Adipocyte (in vitro differentiated cells): Measurements from ENCODE around the gene OIT3.

ENCODE experiments used
- DNase-seq: peaks from one replicate; pipeline ENCODE4 v3.0.0-alpha.2; 2015; ENCODE audit warnings: low read depth
- H3K27me3 ChIP-seq: replicated peaks from 2 replicates; pipeline ENCODE4 v1.7.0; 2013; ENCODE audit warnings: mild to moderate bottlenecking, low read length, moderate library complexity; ENCODE audit not compliant: control insufficient read depth, insufficient read depth
- H3K36me3 ChIP-seq: 2 replicates; pipeline ENCODE4 v1.7.0; 2013; ENCODE audit warnings: low read length, mild to moderate bottlenecking, moderate library complexity; ENCODE audit not compliant: control insufficient read depth, insufficient read depth, severe bottlenecking
- H3K4me1 ChIP-seq: 2 replicates; pipeline ENCODE4 v1.7.0; 2013; ENCODE audit warnings: mild to moderate bottlenecking, low read length, moderate library complexity; ENCODE audit not compliant: control insufficient read depth, insufficient read depth
- H3K4me3 ChIP-seq: 2 replicates; pipeline ENCODE4 v1.7.0; 2013; ENCODE audit warnings: mild to moderate bottlenecking, low read length, moderate library complexity
- H3K9ac ChIP-seq: 2 replicates; pipeline ENCODE4 v1.7.0; 2013; ENCODE audit warnings: mild to moderate bottlenecking, low read length, moderate library complexity
- H3K9me3 ChIP-seq: 2 replicates; pipeline ENCODE4 v1.7.0; 2013; ENCODE audit warnings: mild to moderate bottlenecking, low read length, moderate library complexity; ENCODE audit not compliant: control insufficient read depth

OIT3 gene

DNA sequence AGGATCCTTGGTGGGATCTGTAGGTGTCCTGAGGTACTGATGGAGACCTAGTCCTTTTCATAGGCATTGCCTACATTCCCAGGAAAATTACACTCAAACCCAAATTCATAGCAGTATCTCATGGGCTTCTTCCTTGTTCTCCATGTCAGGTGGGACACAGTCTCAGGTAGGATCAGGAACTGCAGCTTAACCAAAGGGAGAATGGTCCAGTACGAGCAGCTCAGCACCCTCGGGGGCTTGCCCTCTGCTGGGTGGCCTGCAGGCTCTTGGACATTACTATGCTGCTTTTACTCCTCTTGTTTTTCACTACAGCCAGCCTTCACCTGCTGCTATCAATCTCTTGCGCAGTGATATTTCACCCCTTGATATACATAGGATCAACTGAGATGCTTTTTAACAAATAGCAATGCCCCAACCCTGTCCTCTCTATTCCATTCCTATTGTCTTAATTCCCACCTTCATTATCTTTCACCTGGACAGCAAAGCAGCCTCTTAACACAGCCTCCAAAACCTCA, 32.5 kb downstream of the OIT3 start:
- no peak overlapping the region for H3K4me3 ChIP-seq
- peaks cover 3% of the 10 kb centered on the region for H3K9me3 ChIP-seq
- DNase-seq = no peak
- no peak overlapping the region for H3K9ac ChIP-seq
- H3K27me3 ChIP-seq = no peaks in the 10 kb centered on the region
- H3K4me1 ChIP-seq = peaks cover 5% of the 10 kb centered on the region
- no peaks in the 10 kb centered on the region for H3K36me3 ChIP-seq

DNA sequence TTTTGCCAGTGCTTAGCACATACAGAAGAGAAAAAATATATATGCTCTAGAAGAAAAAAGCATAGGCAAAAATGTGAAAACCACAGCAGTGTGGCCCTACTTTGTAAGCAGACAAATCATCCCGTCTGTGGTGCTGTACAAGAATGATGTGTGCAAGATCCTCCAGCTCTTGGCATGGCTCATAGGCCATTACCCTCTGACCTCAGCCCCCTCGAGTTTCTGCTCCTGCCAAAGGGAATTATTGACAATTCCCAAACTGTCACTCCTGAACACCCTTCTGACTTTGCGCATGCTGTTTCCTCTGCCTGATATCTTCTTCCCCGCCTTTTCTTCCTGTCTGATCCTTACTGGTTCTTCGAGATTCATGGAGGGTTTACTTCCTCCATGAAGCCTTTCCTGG, 33.9 kb downstream of the OIT3 start:
- Histone ChIP-seq H3K27me3 (no peaks in the 10 kb centered on the region), H3K9me3 (no peaks in the 10 kb centered on the region), H3K4me1 (peaks cover 5% of the 10 kb centered on the region), H3K36me3 (no peaks in the 10 kb centered on the region), H3K4me3 (no peak overlapping the region), H3K9ac (no peak overlapping the region)
- DNase-seq = no peak

DNA sequence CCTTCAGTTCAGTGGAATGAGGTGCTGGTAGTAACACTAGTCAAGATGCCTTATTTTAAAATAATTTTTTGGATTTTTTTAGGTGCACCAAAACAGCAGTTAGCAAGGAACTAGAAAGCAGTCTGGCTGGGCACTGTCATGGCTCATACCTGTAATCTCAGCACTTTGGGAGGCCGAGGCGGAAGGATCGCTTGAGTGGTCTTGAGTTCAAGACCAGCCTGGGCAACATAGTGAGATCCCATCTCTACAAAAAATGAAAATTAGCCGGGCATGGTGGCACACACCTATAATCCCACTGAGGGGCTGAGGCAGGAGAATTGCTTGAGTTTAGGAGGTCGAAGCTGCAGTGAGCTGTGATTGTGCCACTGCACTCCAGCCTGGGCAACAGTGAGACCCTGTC, 35.3 kb downstream of the OIT3 start:
- no peaks in the 10 kb centered on the region for H3K36me3 ChIP-seq
- H3K27me3 ChIP-seq = no peaks in the 10 kb centered on the region
- peaks cover 5% of the 10 kb centered on the region for H3K4me1 ChIP-seq
- DNase-seq = no peak
- no peak overlapping the region for H3K4me3 ChIP-seq
- no peaks in the 10 kb centered on the region for H3K9me3 ChIP-seq
- H3K9ac ChIP-seq = no peak overlapping the region

DNA sequence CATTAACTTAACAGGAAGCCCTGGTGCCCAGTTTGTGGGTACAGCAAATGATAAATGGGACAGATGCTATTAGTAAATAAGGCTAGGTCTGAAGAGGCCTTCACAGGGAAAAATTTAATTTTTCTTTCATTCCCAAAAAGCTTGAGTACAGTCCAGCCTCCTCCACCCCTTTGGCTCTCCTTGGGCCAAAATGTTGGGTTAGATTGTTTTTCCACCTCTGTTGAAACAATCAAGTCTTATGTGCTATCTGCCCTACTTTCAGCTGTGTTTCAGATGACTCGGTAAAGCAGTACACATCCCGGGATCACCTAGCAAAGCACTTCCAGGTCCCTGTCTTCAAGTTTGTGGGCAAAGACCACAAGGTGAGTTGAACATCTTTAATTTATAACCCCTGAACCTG, 36.7 kb downstream of the OIT3 start:
- DNase-seq = no peak
- Histone ChIP-seq H3K4me1 (peaks cover 5% of the 10 kb centered on the region), H3K36me3 (no peaks in the 10 kb centered on the region), H3K4me3 (no peak overlapping the region), H3K27me3 (no peaks in the 10 kb centered on the region), H3K9ac (no peak overlapping the region), H3K9me3 (no peaks in the 10 kb centered on the region)

DNA sequence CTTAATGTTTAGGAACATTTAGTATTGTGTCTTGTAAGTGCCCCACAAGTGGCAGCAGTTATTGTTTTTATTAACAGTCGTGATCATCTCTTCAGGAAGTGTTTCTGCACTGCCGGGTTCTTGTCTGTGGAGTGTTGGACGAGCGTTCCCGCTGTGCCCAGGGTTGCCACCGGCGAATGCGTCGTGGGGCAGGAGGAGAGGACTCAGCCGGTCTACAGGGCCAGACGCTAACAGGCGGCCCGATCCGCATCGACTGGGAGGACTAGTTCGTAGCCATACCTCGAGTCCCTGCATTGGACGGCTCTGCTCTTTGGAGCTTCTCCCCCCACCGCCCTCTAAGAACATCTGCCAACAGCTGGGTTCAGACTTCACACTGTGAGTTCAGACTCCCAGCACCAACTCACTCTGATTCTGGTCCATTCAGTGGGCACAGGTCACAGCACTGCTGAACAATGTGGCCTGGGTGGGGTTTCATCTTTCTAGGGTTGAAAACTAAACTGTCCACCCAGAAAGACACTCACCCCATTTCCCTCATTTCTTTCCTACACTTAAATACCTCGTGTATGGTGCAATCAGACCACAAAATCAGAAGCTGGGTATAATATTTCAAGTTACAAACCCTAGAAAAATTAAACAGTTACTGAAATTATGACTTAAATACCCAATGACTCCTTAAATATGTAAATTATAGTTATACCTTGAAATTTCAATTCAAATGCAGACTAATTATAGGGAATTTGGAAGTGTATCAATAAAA, 38.9 kb downstream of the OIT3 start:
- H3K27me3 ChIP-seq = no peaks in the 10 kb centered on the region
- no peaks in the 10 kb centered on the region for H3K36me3 ChIP-seq
- no peaks in the 10 kb centered on the region for H3K9me3 ChIP-seq
- peaks cover 5% of the 10 kb centered on the region for H3K4me1 ChIP-seq
- H3K4me3 ChIP-seq = no peak overlapping the region
- no peak overlapping the region for H3K9ac ChIP-seq
- peak; percentile 57 for DNase-seq

DNA sequence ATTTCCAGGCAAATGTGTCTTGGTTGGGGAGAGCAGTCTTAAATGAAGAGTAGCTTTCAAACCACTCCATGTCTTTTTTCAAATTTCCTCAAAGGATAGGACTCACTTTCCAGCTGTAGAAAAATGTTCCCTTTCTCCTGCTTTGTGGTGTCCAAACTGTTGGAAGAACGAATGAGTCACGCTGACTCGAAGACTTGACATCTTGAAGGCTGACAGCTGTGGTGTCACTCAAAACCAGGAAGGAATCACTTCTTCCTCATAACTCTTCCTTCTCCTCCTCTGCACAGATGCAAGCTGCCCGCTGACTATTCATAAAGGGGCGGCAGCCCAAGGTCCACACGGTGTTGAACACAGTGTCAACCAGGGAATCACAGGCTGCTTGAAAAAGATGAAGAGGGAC, 41.8 kb downstream of the OIT3 start:
- no peaks in the 10 kb centered on the region for H3K9me3 ChIP-seq
- no peak overlapping the region for H3K4me3 ChIP-seq
- peaks cover under 1% of the 10 kb centered on the region for H3K4me1 ChIP-seq
- H3K27me3 ChIP-seq = no peaks in the 10 kb centered on the region
- no peaks in the 10 kb centered on the region for H3K36me3 ChIP-seq
- H3K9ac ChIP-seq = no peak overlapping the region
- no peak for DNase-seq

DNA sequence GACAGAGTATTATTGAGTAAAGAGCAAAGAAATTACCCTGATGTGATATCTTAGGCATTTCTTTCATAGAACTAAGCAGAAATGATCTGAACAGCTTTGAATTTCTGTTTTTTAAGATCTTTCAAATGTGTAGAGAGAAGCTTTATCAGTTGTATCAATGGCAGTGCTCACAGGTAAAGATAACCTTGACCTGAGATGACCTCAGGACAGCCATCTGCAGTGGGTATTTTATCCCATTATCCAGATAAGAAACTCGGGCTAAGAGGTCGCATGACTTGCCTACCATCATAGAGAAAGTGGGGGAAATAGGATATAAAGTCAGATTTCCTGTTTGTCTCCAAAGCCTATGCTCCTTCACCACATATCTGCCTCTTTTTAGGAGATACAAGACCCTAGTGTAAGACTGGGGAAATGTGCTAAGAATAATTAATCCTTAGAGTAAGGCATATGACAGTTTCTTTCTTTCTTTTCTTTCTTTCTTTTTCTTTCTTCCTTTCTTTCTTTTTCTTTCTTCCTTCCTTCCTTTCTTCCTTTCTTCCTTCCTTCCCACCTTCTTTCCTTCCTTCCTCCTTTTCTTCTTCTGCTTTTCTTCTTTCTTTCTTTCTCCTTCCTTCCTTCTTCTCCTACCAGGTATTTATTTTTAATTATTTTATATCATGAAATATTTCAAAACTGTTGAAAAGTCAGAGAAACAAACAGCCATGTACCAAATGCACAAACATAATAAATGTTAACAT, 50.1 kb downstream of the OIT3 start:
- no peaks in the 10 kb centered on the region for H3K4me1 ChIP-seq
- no peaks in the 10 kb centered on the region for H3K36me3 ChIP-seq
- H3K9me3 ChIP-seq = no peaks in the 10 kb centered on the region
- H3K9ac ChIP-seq = no peak overlapping the region
- no peak for DNase-seq
- no peak overlapping the region for H3K4me3 ChIP-seq
- H3K27me3 ChIP-seq = no peaks in the 10 kb centered on the region

DNA sequence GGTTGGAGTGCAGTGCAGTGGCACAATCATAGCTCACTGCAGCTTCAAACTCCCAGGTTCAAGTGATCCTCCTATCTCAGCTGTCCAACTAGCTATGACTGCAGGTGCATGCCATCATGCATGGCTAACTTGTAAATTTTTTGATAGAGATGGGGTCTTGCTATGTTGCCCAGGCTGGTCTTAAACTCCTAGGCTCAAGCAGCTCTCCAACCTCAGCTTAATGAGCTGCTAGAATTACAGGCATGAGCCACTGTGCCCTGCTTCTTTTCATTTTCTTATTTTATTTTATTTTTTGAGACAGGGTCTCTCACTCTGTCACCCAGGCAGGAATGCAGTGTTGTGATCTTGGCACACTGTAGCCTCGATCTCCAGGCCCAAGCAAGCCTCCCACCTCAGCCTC, 53.4 kb downstream of the OIT3 start:
- H3K4me3 ChIP-seq = no peak overlapping the region
- H3K36me3 ChIP-seq = no peaks in the 10 kb centered on the region
- no peaks in the 10 kb centered on the region for H3K27me3 ChIP-seq
- no peaks in the 10 kb centered on the region for H3K4me1 ChIP-seq
- H3K9ac ChIP-seq = no peak overlapping the region
- no peaks in the 10 kb centered on the region for H3K9me3 ChIP-seq
- no peak for DNase-seq

DNA sequence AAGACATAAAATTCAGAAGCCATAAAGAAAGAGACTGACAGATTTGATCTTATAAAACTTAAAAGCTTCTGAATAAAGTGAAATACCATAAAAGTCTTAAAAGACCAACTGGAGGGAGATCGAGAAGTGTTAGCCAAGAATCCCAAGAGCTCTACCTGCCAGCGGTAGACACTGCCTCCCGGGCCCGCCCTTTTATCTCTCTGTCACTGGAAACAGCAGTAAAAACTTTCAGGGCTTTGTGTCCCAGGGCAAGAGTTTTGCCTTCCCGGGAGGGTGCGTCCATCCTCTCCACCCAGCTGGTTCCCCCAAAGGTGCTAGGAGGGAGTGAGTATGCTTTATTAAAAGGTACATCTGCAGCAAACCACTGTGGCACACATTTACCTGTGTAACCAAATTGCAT, 55.2 kb downstream of the OIT3 start:
- Histone ChIP-seq H3K4me1 (no peaks in the 10 kb centered on the region), H3K9me3 (no peaks in the 10 kb centered on the region), H3K9ac (no peak overlapping the region), H3K36me3 (no peaks in the 10 kb centered on the region), H3K4me3 (no peak overlapping the region), H3K27me3 (peaks cover 15% of the 10 kb centered on the region)
- no peak for DNase-seq

DNA sequence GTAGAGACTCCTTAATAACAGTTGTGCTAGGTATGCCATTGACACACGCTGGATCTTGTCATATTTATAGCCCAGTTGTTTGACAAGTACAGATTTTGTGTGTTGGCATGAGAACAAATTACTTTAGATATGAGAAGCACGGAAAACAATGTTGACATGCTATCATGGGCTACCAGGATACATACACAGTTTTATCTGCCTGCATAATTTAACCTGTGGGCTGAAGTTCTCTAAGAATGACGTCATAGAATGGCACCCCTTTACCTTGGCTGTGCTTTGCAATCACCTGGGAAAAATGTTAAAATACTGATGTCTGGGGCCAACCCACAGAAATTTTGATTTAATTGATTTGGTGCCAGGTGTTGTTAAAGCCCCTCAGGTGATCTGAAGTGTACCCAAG, 58.2 kb downstream of the OIT3 start:
- H3K27me3 ChIP-seq = peaks cover 21% of the 10 kb centered on the region
- H3K9me3 ChIP-seq = no peaks in the 10 kb centered on the region
- no peak overlapping the region for H3K9ac ChIP-seq
- H3K4me3 ChIP-seq = no peak overlapping the region
- H3K36me3 ChIP-seq = no peaks in the 10 kb centered on the region
- no peaks in the 10 kb centered on the region for H3K4me1 ChIP-seq
- no peak for DNase-seq

DNA sequence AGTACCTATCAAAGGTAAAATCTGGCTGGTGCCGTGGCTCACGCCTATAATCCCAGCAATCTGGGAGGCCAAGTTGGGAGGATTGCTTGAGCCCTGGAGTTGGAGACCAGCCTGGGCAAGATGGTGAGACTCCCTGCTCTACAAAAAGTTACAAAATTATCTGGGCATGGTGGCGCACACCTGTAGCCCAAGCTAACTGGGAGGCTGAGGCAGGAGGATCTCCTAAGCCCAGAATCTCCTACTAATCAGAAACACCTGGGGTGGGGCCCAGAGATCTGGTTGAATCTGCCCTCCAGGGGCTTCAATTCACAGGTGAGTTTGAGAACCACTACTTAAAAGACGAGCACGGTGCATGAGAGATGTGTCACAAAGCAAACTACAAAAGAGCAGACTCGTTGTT, 58.6 kb downstream of the OIT3 start:
- Histone ChIP-seq H3K4me3 (no peak overlapping the region), H3K4me1 (no peaks in the 10 kb centered on the region), H3K9ac (no peak overlapping the region), H3K9me3 (no peaks in the 10 kb centered on the region), H3K36me3 (no peaks in the 10 kb centered on the region), H3K27me3 (peaks cover 21% of the 10 kb centered on the region)
- DNase-seq = no peak
